T follicular helper cell (primary cell): ENCODE data around the gene ARHGAP26.

Experiments used
- DNase-seq: peaks from one replicate; pipeline ENCODE4 v3.0.0-alpha.2; 2020; ENCODE audit warnings: low read depth

ARHGAP26 gene

DNA sequence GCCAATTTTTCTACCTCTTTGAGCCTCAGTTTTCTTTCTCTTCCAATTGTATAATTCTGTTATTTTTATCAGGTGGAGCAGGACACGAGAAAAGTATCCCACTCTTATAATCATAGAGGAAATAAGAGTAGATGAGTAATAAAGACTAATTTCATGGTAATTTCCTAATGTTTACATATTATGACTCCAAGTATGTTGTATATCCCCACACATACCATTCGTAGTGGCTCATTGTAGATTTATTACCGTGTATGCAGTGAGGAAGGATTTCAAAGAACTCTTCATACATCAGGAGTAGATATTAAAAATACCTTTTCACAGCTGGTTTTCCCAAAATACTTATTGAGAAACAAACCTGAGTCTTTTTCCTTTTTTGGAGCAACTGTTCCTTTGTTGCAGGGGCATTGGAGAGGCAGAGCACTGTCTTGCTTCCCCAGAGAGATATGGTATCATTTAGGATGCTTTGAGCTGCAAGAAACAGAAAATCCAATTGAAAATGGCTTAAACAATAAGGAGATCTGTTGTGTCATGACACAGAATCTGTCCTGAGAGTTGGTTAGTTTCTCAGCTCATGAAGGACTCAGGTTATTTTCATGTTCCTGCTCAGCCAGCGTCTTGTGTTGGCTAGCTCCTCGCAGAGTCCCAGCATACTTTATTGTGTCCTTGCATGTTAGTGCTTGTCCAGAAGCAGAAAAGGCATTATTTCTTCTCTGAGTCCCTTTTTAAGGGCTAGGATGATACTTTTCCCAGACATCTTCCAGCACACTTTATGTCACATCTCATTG, 291.2 kb downstream of the ARHGAP26 start:
- DNase-seq = no peak

DNA sequence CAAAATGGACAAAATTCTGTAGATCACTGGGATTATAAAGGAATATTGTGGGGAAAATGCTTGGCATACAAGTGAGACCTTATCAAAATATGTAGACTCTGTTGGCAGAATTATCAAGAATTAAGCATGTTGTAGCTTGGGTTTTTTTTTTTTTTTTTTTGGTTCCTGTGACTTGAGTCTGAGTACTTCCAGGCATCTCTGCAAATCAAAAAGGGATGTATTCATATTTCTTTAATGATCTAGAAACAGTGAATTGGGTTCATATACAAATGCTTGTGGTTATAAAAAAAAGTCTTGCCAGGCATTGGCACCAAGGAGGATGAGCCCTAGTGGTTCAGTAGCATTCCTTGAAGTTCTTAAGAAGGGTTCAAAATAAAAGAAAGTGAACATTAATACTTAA, 292.2 kb downstream of the ARHGAP26 start:
- DNase-seq = no peak

DNA sequence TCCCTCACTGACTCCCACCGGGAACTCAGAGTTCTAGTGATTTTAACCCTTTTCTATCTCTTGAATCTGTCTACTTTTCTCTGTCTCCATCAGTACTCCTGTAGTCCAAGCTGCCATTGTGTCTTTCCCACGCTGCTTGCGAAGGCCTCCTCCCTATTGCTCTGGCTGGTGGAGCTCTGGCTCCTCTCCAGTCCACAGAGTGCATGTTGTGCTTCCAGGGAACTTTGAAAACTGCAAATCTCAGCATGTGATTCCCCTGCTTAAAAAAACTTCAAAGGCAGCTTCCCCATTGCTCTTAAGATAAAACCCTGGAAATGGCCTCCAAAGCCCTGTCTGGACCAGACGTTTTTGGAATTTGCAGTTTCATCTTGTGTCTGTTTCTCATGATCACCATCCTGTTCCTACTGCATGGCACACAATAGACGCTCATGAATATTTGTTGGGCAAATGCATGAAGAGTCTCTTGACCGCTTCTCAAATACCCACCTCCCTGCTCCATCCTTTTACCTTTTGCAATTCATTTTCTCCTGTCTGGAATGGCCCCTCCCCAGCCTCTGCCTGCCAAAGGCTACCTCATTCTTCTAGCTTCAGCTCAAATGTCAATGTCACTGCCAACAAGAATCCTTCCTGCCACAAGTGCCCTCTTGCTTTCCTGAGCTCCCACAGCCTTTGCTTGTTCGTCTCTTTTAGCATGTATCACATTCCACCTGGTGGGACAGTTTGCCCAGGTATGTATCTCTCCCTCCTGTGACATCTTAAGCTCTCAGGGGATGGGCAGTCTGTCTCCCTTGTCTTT, 293.2 kb downstream of the ARHGAP26 start:
- DNase-seq = no peak

DNA sequence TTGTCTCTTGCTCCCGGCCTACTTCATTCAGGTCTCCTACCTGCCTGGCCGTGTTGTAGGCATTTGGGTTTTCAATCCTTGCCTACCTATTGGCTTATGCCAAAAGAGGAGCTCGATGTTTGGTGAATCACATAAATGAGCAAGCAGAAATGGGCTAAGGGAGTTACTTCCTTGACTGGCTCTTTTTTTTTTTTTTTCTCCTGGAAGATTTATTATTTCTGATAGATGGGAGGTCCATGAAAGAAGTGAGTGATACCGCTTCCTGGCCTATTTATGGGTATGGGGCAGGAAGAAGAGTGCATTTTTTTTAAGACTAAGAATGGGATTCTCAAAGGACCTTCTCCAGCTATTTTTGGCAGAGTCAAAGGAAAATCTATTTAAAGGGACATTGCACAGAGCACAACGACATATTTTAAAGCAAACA, 294.1 kb downstream of the ARHGAP26 start:
- no peak for DNase-seq

DNA sequence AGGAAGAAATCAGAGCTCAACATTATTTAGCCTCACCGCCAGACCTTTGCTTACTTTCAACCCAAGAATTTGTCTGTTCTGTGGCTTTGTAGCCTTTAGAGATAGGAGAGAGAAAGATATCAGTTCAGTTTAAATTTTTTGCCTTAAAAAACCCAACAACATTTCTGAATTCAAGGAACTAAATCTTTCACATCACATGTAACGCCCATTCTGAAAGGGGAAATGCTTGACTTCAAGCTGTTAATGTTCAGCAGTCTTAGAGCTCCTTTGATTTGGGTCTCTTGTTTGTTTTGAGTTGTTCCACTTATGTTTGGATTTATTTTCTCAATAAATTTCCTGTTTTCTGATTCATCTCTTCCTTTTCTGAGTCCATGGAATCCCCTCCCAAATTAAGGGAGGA, 294.5 kb downstream of the ARHGAP26 start:
- no peak for DNase-seq

- DNase-seq = no peak
These were observed 295.2 kb downstream of the ARHGAP26 start for GRCh38 chr5:143065185-143065965.

- DNase-seq = no peak
These were observed 295.9 kb downstream of the ARHGAP26 start for GRCh38 chr5:143065996-143066522.

DNA sequence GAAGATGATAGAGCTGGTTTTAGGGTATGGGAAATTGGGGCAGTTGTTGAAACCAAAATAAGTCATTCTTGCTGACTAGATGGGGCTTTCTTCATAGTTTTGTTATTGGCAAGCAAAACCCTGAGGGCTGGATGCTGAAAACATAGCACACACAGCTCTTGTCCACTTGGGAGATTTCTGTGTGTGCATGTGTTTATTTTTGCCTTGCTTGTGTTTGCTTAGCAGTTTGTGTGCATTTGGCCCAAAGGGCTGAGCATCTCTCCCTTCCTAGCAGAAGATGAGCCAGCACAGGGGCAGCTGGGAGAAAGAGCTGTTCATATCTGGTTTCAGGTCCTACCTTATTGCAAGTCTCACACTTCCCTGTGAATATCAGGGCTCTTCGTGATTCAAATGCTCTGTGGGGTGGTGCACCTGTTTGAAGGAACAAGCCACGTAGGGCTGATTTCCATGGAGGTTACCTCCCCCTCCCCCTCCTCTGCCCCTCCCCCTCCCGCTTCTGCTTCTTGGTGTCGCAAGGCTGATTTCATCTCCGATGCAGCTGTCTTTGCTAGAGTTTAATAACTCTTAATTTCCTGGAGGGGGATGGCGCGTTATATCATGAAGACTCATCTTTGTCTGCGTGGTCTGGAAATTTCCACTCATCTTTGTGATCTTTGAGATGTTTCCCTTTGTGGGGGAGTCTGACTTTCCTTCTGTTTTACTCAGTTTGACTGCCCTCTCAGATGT, 296.5 kb downstream of the ARHGAP26 start:
- DNase-seq = no peak

- DNase-seq = no peak
These were observed 298.5 kb downstream of the ARHGAP26 start for GRCh38 chr5:143068712-143069111.

DNA sequence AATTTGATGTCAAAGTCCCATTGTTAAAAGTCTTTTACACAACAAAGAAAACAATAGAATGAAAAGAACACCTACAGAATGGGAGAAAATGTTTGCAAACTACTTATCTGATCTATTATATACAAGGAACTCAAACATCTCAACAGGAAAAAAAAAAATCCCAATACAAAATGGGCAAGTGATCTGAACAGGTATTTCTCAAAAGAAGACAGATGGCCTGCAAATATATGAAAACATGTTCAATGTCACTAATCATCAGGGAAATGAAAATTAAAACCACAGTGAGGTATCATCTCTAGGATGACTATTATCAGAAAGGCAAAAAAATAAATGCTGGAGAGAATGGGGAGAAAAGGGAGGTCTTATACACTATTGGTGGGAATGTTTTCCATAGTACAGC, 301.8 kb downstream of the ARHGAP26 start:
- no peak for DNase-seq

- DNase-seq = no peak
These were observed 302.6 kb downstream of the ARHGAP26 start for GRCh38 chr5:143072734-143073133.

- no peak for DNase-seq
These were observed 303.6 kb downstream of the ARHGAP26 start for GRCh38 chr5:143073766-143074165.

GRCh38 chr5:143074414-143074996, 304.3 kb downstream of the ARHGAP26 start:
- no peak for DNase-seq

GRCh38 chr5:143076377-143076776, 306.2 kb downstream of the ARHGAP26 start:
- no peak for DNase-seq

DNA sequence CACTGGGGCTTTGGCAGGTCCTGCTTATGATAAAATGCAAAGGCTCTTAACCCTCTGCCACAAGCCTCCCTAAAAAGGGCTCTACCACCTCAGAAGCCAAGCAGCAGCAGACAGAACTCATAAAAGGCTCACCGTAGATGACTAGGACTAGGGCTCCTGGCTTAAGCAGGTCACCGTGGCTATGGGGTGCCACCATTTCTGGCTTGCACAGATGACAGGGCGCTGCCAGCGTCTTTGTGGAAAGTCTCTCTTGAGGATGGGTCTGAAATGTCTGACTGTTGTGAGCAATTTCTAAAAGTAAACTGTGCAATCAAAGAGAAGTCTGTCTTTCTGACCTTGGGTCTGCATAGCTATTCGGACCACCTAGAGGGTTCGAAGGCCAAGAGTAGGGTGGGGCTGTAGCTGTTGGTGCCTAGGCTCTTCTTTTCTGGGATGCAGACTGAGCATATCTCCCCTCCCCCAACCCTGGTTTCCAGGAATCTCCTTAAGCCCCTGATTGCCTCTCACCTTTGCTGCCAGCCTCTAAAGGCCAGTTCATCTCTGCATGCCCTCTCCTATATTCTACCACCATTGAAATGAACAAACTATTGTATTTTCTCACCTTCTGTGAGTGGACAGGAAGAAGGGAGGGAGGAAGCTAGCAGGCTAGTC, 307.4 kb downstream of the ARHGAP26 start:
- no peak for DNase-seq

DNA sequence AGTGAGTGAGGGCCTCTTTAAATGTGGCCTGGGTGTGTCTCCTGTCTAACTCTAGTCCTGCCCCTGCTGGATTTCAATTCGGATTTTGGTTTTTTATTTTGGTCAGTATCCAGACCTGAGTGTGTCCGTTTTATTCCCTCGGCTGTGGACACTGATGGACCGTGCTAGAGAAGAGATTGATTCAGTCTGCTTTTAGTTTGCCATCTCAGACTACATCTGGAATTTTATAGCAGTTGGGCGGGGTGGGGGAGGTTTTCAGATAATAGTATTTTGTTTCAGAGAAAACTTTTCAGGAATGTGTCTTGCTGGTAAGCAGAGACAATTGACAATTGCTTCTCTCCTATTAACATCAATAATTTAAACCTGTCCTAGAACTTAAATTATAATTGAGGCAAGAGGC, 308.1 kb downstream of the ARHGAP26 start:
- DNase-seq = no peak

GRCh38 chr5:143078971-143079370, 308.8 kb downstream of the ARHGAP26 start:
- DNase-seq = no peak

- no peak for DNase-seq
These were observed 310.2 kb downstream of the ARHGAP26 start for GRCh38 chr5:143080407-143080806.

- no peak for DNase-seq
These were observed 310.8 kb downstream of the ARHGAP26 start for GRCh38 chr5:143080982-143081381.

DNA sequence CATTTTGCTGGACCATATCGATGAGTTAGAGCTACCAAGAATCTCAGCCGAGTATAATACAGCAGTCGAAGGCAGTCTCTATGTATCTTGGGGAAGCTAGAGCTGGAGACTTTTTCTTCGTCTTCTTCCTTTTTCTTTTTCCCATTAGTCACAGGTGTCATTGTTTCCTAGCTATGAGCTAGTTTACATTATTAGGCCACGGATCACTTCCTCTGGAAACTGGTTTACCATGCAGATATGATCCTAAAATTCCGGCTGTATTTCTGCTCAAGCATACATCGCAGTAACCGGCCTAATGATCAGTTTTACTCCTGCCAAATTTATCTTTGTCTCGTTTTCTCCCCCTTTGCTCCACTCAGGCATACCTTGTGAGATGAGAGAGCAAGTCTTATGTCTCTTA, 312.8 kb downstream of the ARHGAP26 start:
- DNase-seq = no peak

GRCh38 chr5:143084407-143084806, 314.2 kb downstream of the ARHGAP26 start:
- DNase-seq = no peak
